Glomerular visceral epithelial cell (primary cell): ENCODE data around the gene ASB13.

Experiments used
- DNase-seq: peaks from one replicate; pipeline ENCODE4 v3.0.0-alpha.2; 2016; ENCODE audit errors: extremely low spot score

Gene ASB13

DNA sequence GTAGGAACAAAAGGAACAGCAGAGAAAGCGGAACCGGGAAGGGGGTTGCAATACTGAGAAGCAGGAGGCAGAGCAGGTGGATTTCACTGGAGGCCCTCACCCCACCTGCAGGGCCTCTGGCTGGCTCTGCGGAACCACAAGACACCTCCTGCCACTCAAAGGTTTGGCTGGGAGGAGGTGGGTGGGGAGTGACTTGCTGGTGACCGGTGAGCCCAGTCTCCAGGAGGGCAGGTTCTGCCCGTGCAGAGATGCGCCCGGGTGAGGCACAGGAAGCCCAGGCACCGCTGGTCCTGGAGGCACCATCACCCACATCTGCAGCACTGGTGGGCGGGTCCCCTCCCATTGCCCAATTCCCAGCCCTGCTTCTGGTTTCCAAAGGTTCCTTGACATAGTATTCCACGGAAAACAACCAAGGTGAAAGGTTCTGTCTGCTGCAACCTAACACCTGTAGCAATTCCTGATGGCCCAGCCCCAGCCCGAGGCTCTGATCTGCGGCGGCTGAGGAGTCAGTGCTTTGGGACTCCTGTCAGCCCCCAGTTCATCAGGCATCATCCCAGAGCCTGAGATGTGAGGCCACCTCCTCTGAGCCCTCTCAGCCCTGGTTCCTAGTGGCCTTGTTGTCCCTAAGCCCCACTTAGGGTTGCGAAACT is 77.3 kb downstream of the ASB13 start:
- DNase-seq: no peak
